HT-29 (cell line): ENCODE data around the gene HCFC1. TPM values are rescaled to one million over a fixed set of nuclear protein-coding genes. Genes with fewer than 3 reads are reported as not detected.
A peak's percentile ranks its signal among the peaks of the same experiment; 100 is the strongest.

Source experiments
- DNase-seq: peaks from one replicate; pipeline ENCODE4 v3.0.0-alpha.2; 2015; ENCODE audit warnings: low spot score
- total RNA-seq: library from RNA; depleted of rRNA; stranded (reverse); fragments of >200 nt; shearing (Covaris generic); gene quantifications from 2 replicates; pipeline ENCODE4 v1.2.3, GENCODE V29; 2014

The HCFC1 gene
- total RNA-seq, 1 experiment from 2014 or later, result 124 TPM

GRCh38 chrX:153925739-153926551 is 45.7 kb downstream of the HCFC1 start, which contains the start of gene ARHGAP4:
TSS of gene ARHGAP4 (minus strand) at chrX:153926264. CDS start at chrX:153926202, 62 bp downstream.
- no peak for DNase-seq

- no peak for DNase-seq
These were observed 46.3 kb downstream of the HCFC1 start for GRCh38 chrX:153925387-153925738.

- DNase-seq, result peak; percentile 62
These were observed 47.3 kb downstream of the HCFC1 start for GRCh38 chrX:153924149-153924861.

GRCh38 chrX:153922932-153923857 is 48.4 kb downstream of the HCFC1 start:
- peak; percentile 74 for DNase-seq

- no peak for DNase-seq
These were observed 49.8 kb downstream of the HCFC1 start for GRCh38 chrX:153921511-153922446.

GRCh38 chrX:153921070-153921469 is 50.5 kb downstream of the HCFC1 start:
- no peak for DNase-seq

- DNase-seq, result no peak
These were observed 51.1 kb downstream of the HCFC1 start for GRCh38 chrX:153920546-153920945.

GRCh38 chrX:153919281-153919680 is 52.3 kb downstream of the HCFC1 start:
- no peak for DNase-seq

GRCh38 chrX:153917869-153918268 is 53.7 kb downstream of the HCFC1 start:
- no peak for DNase-seq

GRCh38 chrX:153913701-153914100 is 57.9 kb downstream of the HCFC1 start:
- no peak for DNase-seq

GRCh38 chrX:153913211-153913610 is 58.4 kb downstream of the HCFC1 start:
- DNase-seq, result no peak

GRCh38 chrX:153911798-153912197 is 59.8 kb downstream of the HCFC1 start:
- no peak for DNase-seq

GRCh38 chrX:153910446-153910845 is 61.2 kb downstream of the HCFC1 start:
- DNase-seq, result no peak

GRCh38 chrX:153909980-153910360 is 61.6 kb downstream of the HCFC1 start:
- no peak for DNase-seq

- peak; percentile 47 for DNase-seq
These were observed 62.3 kb downstream of the HCFC1 start for GRCh38 chrX:153909024-153909979.

GRCh38 chrX:153908219-153908860 is 63.3 kb downstream of the HCFC1 start:
- DNase-seq, result no peak

- no peak for DNase-seq
These were observed 64.2 kb downstream of the HCFC1 start for GRCh38 chrX:153907456-153907855.

- DNase-seq, result no peak
These were observed 65.3 kb downstream of the HCFC1 start for GRCh38 chrX:153906126-153906917.
